Neuron (in vitro differentiated cells): Measurements from ENCODE around the gene CACNA1I.

Experiments used
- H2AFZ ChIP-seq: one replicate; pipeline ENCODE4 v1.6.1; 2013; ENCODE audit warnings: low read depth, mild to moderate bottlenecking, inconsistent platforms, low read length, moderate library complexity
- H3K27me3 ChIP-seq: one replicate; pipeline ENCODE4 v1.6.1; 2013; ENCODE audit warnings: low read length; ENCODE audit not compliant: insufficient read depth
- H3K36me3 ChIP-seq: one replicate; pipeline ENCODE4 v1.6.1; 2013; ENCODE audit warnings: low read length; ENCODE audit not compliant: insufficient read depth
- H3K4me1 ChIP-seq: one replicate; pipeline ENCODE4 v1.6.1; 2013; ENCODE audit warnings: low read length; ENCODE audit not compliant: insufficient read depth
- H3K4me3 ChIP-seq: 2 replicates; pipeline ENCODE4 v1.5.1; 2013; ENCODE audit warnings: mild to moderate bottlenecking, low read length, moderate library complexity
- H3K9me3 ChIP-seq: one replicate; pipeline ENCODE4 v1.6.1; 2013; ENCODE audit warnings: low read length

CACNA1I gene

GRCh38 chr22:39601180-39601535, 30.6 kb downstream of the CACNA1I start:
- no peaks in the 10 kb centered on the region for H3K9me3 ChIP-seq
- no peaks in the 10 kb centered on the region for H3K36me3 ChIP-seq

GRCh38 chr22:39603345-39603744, 32.8 kb downstream of the CACNA1I start:
- Histone ChIP-seq H3K27me3 (peaks cover 3% of the 10 kb centered on the region), H3K4me1 (no peaks in the 10 kb centered on the region), H2AFZ (no peak overlapping the region), H3K9me3 (no peaks in the 10 kb centered on the region), H3K36me3 (no peaks in the 10 kb centered on the region), H3K4me3 (no peak overlapping the region)

More at GRCh38 chr22:39601180-39601535, 30.6 kb downstream of the CACNA1I start:
- Histone ChIP-seq H3K27me3 (peaks cover 20% of the 10 kb centered on the region), H2AFZ (no peak overlapping the region), H3K4me3 (no peak overlapping the region), H3K4me1 (no peaks in the 10 kb centered on the region)

- Histone ChIP-seq H3K27me3 (no peaks in the 10 kb centered on the region), H2AFZ (no peak overlapping the region), H3K4me1 (no peaks in the 10 kb centered on the region), H3K9me3 (no peaks in the 10 kb centered on the region), H3K4me3 (no peak overlapping the region), H3K36me3 (no peaks in the 10 kb centered on the region)
Measured at GRCh38 chr22:39610246-39610645, 39.7 kb downstream of the CACNA1I start.

GRCh38 chr22:39610766-39611165, 40.2 kb downstream of the CACNA1I start:
- Histone ChIP-seq H3K27me3 (no peaks in the 10 kb centered on the region), H2AFZ (no peak overlapping the region), H3K4me1 (no peaks in the 10 kb centered on the region), H3K36me3 (no peaks in the 10 kb centered on the region), H3K4me3 (no peak overlapping the region), H3K9me3 (no peaks in the 10 kb centered on the region)

GRCh38 chr22:39611360-39611759, 40.8 kb downstream of the CACNA1I start:
- Histone ChIP-seq H2AFZ (no peak overlapping the region), H3K4me3 (no peak overlapping the region), H3K27me3 (no peaks in the 10 kb centered on the region), H3K9me3 (no peaks in the 10 kb centered on the region), H3K4me1 (no peaks in the 10 kb centered on the region), H3K36me3 (no peaks in the 10 kb centered on the region)

- H3K27me3 ChIP-seq = no peaks in the 10 kb centered on the region
- no peak overlapping the region for H2AFZ ChIP-seq
- no peaks in the 10 kb centered on the region for H3K36me3 ChIP-seq
- no peaks in the 10 kb centered on the region for H3K4me1 ChIP-seq
- H3K4me3 ChIP-seq = no peak overlapping the region
- no peaks in the 10 kb centered on the region for H3K9me3 ChIP-seq
Measured at GRCh38 chr22:39612811-39613548, 42.4 kb downstream of the CACNA1I start.

GRCh38 chr22:39613549-39613921, 43.0 kb downstream of the CACNA1I start:
- H3K36me3 ChIP-seq = no peaks in the 10 kb centered on the region
- no peaks in the 10 kb centered on the region for H3K4me1 ChIP-seq
- H2AFZ ChIP-seq = no peak overlapping the region
- H3K27me3 ChIP-seq = no peaks in the 10 kb centered on the region
- H3K9me3 ChIP-seq = no peaks in the 10 kb centered on the region
- no peak overlapping the region for H3K4me3 ChIP-seq

- Histone ChIP-seq H3K27me3 (no peaks in the 10 kb centered on the region), H2AFZ (no peak overlapping the region), H3K4me1 (no peaks in the 10 kb centered on the region), H3K9me3 (no peaks in the 10 kb centered on the region), H3K4me3 (no peak overlapping the region), H3K36me3 (no peaks in the 10 kb centered on the region)
Measured at GRCh38 chr22:39614442-39614841, 43.9 kb downstream of the CACNA1I start.

GRCh38 chr22:39616051-39616450, 45.5 kb downstream of the CACNA1I start:
- Histone ChIP-seq H2AFZ (no peak overlapping the region), H3K27me3 (no peaks in the 10 kb centered on the region), H3K9me3 (no peaks in the 10 kb centered on the region), H3K4me3 (no peak overlapping the region), H3K36me3 (no peaks in the 10 kb centered on the region), H3K4me1 (no peaks in the 10 kb centered on the region)

- Histone ChIP-seq H3K4me1 (no peaks in the 10 kb centered on the region), H3K27me3 (no peaks in the 10 kb centered on the region), H3K4me3 (no peak overlapping the region), H2AFZ (no peak overlapping the region), H3K9me3 (no peaks in the 10 kb centered on the region), H3K36me3 (no peaks in the 10 kb centered on the region)
Measured at GRCh38 chr22:39616781-39617180, 46.2 kb downstream of the CACNA1I start.

GRCh38 chr22:39617342-39617741, 46.8 kb downstream of the CACNA1I start:
- H2AFZ ChIP-seq = no peak overlapping the region
- no peaks in the 10 kb centered on the region for H3K9me3 ChIP-seq
- H3K27me3 ChIP-seq = no peaks in the 10 kb centered on the region

GRCh38 chr22:39617970-39618757, 47.6 kb downstream of the CACNA1I start:
- no peaks in the 10 kb centered on the region for H3K9me3 ChIP-seq
- H3K4me1 ChIP-seq = no peaks in the 10 kb centered on the region
- H2AFZ ChIP-seq = no peak overlapping the region
- peaks cover 2% of the 10 kb centered on the region for H3K27me3 ChIP-seq
- no peak overlapping the region for H3K4me3 ChIP-seq
- no peaks in the 10 kb centered on the region for H3K36me3 ChIP-seq

More at GRCh38 chr22:39617342-39617741, 46.8 kb downstream of the CACNA1I start:
- Histone ChIP-seq H3K4me1 (no peaks in the 10 kb centered on the region), H3K36me3 (no peaks in the 10 kb centered on the region), H3K4me3 (no peak overlapping the region)

GRCh38 chr22:39618996-39619530, 48.5 kb downstream of the CACNA1I start:
- no peak overlapping the region for H3K4me3 ChIP-seq
- peaks cover 10% of the 10 kb centered on the region for H3K27me3 ChIP-seq
- H3K4me1 ChIP-seq = no peaks in the 10 kb centered on the region
- no peak overlapping the region for H2AFZ ChIP-seq
- no peaks in the 10 kb centered on the region for H3K36me3 ChIP-seq
- no peaks in the 10 kb centered on the region for H3K9me3 ChIP-seq
